Astrocyte of the cerebellum (primary cell): ENCODE data around the gene CAPZA1.

Experiments used
- DNase-seq: peaks from one replicate; pipeline ENCODE4 v3.0.0-alpha.2; 2011; ENCODE audit warnings: low read depth
- H3K4me3 ChIP-seq: 2 replicates; pipeline ENCODE4 v1.5.1; 2011; ENCODE audit warnings: mild to moderate bottlenecking, low read depth, low read length, moderate library complexity
- in situ Hi-C: cut with HindIII; loops from 2 replicates; pipeline ENCODE4 v1.10.0; 2017; ENCODE audit warnings: low sequenced_read_pairs
- TF ChIP-seq, protein P1 (sequence below): IDR thresholded peaks from 2 replicates; pipeline ENCODE4 v1.5.1; 2012; ENCODE audit warnings: low read length, low read depth, moderate library complexity, mild to moderate bottlenecking; ENCODE audit errors: missing control alignments

CAPZA1 gene

DNA sequence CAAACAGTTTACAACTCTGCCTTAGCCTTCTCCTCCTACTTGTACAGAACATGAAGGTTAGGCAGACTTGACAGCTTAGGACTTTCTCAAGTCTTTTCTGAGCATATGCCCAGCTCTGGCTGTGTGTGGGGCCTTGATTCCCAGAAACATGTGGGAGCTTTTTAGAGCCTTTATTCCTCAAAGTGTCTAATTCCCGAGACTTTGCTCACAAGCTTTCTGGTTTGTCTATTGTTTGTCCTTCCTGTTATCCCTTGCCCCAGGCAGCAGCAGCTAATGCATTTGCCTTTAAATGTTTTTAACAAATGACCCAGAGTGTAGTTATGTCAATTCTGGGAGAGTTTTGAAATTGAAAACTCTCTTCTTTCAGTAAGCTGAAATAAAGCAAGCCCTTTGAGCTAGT lies 29.9 kb upstream of the CAPZA1 start:
- TF ChIP-seq, protein P1, sequence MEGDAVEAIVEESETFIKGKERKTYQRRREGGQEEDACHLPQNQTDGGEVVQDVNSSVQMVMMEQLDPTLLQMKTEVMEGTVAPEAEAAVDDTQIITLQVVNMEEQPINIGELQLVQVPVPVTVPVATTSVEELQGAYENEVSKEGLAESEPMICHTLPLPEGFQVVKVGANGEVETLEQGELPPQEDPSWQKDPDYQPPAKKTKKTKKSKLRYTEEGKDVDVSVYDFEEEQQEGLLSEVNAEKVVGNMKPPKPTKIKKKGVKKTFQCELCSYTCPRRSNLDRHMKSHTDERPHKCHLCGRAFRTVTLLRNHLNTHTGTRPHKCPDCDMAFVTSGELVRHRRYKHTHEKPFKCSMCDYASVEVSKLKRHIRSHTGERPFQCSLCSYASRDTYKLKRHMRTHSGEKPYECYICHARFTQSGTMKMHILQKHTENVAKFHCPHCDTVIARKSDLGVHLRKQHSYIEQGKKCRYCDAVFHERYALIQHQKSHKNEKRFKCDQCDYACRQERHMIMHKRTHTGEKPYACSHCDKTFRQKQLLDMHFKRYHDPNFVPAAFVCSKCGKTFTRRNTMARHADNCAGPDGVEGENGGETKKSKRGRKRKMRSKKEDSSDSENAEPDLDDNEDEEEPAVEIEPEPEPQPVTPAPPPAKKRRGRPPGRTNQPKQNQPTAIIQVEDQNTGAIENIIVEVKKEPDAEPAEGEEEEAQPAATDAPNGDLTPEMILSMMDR = no peak
- in situ Hi-C loops = loop anchor here (5.0 kb wide), 1 partner anchor 47 kb away; no protein-coding TSS in a partner anchor
- H3K4me3 ChIP-seq = no peak overlapping the region
- no peak for DNase-seq

DNA sequence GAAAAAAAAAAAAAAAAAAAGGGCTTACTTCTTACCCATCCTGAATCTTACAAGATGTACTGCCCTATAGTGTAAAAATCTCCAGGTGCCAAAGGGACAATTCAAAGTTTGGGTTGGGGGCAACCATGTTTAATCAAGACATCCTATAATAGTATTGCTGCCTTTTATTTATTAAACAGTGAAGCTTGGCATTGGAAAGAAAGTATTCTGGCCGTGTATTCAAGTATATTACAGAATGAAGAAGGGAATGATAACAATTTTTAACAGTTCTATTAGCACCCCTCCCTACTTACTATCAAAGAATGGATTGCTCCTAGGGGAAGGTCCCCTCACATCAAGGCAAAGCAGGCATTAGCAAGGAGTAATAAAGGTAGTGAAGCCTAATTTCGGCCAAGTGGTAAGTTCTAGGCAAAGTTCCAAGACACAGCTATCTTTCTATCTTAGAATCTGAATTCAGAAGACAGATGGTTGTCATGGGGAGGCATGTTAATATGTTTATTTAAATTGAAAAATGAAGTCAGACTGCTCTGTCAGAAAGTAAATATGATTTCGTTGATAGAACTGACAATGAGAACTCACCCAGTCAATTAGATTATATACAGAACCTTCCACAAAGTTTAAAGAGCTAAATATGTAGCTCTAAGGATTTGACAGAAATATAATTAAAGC lies 25.3 kb upstream of the CAPZA1 start:
- TF ChIP-seq, protein P1 = no peak
- in situ Hi-C loops = loop anchor here (5.0 kb wide), 1 partner anchor 52 kb away; no protein-coding TSS in a partner anchor

DNA sequence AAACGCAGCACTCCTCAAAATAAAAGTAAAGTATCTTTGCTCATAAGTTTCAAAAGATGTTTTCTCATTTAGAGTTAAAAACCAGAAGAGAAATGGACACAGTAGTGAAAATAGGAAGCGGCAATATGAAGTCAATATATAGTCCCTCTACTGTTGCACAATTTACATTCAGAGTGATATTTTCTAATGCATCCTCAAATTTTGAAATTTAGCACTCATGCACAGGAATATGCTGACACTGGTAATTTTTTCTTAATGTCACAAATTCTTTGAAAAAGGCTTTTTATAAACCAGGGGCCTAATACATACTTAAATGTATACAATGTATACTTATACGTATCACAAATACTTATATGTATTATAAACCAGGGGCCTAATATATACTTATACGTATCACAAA lies 20.2 kb upstream of the CAPZA1 start:
- H3K4me3 ChIP-seq = no peak overlapping the region
- no peak for DNase-seq
- TF ChIP-seq, protein P1 = no peak
- in situ Hi-C loops = no loop called here

More for the DNA sequence above, 25.3 kb upstream of the CAPZA1 start:
- DNase-seq = no peak
- no peak overlapping the region for H3K4me3 ChIP-seq

DNA sequence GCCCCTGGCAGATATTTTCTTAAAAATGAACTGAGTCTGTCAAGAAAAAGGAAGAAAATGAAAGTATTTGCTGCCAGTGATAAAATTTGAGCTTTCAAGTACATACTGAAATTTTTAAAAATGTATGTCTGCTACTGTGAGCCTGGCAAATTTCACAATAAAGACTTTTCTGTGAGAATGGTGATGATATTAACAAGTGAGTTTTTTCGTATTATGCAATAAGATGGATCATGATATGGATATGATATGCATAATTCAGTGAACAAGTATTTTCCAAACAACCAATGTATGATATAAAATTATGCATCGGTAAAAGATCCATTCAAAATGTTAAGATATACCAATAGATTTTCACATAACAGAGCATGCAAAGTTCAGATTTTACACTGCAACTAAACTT lies 16.6 kb upstream of the CAPZA1 start:
- H3K4me3 ChIP-seq = no peak overlapping the region
- DNase-seq = no peak
- in situ Hi-C loops = no loop called here
- TF ChIP-seq, protein P1 = no peak

DNA sequence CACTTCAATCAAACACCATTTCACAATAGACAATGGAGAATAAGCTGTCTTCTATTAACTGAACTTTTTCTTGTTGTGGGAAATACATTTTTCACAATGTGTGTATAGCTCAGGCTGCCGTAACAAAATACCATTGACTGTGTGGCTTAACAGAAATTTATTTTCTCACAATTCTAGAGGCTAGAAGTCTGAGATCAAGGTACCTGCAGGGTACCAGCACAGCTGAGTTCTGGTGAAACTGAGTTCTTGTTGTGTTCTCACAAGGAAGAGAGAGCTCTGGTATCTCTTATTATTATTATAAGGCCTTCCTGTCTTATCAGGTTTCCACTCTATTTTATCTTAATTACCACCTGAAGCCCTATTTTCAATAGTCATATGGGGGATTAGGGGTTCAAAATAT lies 16.1 kb upstream of the CAPZA1 start:
- DNase-seq = no peak
- in situ Hi-C loops = no loop called here
- no peak overlapping the region for H3K4me3 ChIP-seq
- TF ChIP-seq, protein P1 = no peak

DNA sequence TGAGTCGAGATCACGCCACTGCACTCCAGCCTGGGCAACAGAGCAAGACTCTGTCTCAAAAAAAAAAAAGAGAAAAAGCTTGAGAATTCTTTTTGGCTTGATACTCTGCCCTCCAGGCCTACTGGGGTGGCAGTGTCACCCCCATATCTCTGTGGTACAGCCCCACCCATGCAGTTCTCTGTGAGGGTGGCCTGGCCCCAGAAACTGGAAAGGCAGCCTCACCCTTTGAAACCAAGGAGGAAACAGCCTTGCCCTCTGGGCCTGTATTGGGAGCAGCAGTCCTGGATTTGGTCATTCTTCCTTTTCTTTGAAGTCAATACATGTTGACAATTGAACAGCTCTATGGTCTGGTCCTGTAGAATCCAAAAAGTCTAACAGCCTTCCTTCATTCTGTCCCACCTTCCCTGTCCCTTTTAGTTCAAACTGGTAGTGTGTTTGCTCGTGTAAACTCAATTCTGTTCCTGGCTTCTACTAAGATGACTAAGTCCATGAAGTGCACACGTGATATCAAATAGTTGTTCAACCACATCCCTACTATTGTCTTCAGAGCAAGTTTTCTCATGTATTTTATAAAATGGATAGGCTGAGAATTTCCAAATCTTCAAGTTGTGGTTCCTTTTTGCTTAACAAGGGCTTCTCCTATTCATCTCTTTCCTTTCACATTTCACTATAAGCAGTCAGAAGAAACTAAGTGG lies 13.9 kb upstream of the CAPZA1 start:
- in situ Hi-C loops = no loop called here
- TF ChIP-seq, protein P1 = no peak
- H3K4me3 ChIP-seq = no peak overlapping the region
- no peak for DNase-seq
